Measurements from ENCODE around the gene OR10A3.
"Not testable (repeated sequence)": the region's sequence is repeated elsewhere in the genome, so short reads cannot be mapped to it uniquely, and the experiment has no call there.

Gene OR10A3, protein sequence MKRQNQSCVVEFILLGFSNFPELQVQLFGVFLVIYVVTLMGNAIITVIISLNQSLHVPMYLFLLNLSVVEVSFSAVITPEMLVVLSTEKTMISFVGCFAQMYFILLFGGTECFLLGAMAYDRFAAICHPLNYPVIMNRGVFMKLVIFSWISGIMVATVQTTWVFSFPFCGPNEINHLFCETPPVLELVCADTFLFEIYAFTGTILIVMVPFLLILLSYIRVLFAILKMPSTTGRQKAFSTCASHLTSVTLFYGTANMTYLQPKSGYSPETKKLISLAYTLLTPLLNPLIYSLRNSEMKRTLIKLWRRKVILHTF

DNA sequence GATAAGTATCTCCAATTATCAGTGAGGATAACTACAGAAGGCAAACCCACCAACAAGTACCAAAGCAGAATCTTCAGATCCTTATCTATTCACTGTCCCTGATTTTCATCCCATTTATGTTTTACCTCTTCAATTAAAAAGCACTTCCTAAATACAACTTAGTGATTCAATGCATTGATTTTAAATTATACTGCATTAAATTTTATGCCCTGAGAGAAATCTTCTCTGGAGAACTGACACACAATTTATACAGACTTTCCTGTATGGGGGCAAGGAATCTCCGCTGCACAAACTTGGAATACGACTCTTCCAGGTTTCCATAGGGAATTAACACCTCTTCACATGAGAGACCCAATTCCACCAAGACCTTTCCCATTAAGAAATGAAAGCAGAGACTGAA is at the start of gene OR10A3:
TSS of gene OR10A3 (minus strand) at position 101 of the 400 bp plus-strand sequence. CDS start 2,188 bp downstream, outside the sequence.
- DNase-seq, result no peak

DNA sequence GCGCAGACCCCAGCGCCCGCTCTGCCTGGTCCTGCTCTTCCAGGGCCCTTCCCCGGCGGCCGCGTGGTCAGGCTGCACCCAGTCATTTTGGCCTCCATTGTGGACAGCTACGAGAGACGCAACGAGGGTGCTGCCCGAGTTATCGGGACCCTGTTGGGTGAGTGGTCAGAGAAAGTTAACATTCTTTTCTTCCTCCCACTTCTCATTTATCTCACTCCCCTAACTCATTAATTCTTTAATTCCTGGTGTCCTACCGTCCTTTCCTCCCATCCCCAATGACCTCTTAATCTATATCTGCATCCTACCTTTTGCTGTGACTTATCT is 46.0 kb upstream of the OR10A3 start:
- DNase-seq, result not testable (repeated sequence)

DNA sequence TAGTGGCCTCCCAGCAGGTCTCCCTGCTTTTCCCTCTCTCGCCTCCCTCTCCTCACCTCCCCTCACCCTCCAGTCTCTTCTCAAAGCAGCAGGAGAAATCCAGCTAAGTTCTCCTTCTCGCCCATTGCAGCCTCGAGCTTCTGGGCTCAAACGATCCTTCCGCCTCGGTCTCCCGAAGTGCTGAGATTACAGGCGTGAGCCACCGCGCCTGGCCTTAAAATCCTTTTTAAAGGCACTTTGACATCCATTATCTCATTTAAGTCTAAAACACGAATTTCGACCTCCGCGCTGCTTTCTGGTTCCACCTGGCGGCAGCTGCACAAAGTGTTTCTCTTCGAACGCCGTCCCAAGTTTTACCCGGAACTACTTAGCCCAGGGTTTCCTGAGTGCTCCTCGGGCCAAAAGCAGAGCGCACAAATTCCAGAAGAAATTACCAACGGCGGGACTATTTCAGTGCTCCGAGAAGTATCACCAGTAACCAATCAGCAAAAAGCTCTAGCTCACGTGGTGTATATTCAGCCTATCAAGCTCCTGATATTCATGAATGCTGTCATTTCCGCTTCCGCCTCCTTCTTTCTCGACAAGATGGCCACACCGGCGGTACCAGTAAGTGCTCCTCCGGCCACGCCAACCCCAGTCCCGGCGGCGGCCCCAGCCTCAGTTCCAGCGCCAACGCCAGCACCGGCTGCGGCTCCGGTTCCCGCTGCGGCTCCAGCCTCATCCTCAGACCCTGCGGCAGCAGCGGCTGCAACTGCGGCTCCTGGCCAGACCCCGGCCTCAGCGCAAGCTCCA is 45.5 kb upstream of the OR10A3 start, which contains the start of gene EIF3F:
TSS of gene EIF3F (plus strand) at position 570 of the 792 bp plus-strand sequence. CDS start at position 586, 16 bp downstream.
- DNase-seq, result peak; percentile 100

DNA sequence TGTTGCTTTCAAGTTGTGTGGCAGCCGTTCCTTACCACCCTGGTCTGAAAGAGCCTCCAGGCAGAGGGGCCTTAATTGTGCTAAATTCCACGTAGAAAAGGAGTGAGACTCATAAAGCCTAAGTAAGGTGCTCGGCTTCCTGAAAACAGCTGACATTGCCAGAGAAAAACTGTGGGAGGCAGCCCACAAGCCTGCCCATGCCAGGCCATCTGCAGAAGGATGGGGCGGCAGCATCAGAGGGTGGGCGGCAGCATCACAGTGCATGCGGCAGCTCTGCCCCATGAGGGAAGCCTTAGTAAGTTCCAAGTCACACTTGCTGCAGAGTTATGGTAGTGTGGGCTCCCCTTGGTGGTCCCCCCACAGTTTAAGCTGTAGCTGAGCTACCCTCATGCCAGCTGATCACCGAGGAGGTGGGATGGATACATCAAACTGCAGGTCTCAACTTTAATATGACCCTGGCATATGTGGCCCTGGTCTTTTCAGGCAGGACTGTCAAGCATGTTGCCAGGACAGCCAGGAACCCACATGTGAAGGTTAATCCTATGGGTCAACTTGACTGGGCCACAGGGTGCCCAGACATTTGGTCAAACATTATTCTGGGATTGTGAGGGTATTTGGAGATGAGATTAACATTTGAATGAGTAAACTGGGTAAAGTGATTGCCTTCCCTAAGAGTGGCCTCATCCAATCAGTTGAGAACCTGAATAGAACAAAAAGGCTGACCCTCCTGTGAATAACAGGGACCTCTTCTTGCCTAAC is 42.5 kb upstream of the OR10A3 start:
- no peak for DNase-seq

DNA sequence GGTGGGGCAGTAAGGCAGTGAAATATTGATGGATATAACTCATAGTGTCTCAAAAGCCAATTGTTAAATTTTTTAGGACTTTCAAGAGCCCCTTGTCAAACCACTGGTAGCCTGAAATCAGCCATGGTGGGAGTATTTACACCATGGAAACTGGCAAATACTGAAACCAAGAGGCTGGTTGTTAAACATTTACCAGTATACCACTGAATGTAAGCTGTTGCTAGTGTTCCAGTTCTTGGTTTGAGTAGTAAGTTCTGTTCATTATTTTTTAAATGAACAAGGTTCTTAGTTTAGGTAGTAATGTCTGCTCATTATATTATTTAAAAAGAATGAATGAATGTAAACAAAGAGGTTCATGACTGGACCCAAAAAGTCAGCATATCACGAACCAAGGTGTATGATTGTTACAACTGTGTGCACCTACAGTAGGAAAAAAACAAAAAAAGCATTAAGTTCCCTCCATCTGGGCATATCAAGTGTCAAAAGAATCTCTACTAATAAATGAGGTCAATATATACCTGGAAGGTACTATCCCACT is 41.1 kb upstream of the OR10A3 start:
- no peak for DNase-seq

DNA sequence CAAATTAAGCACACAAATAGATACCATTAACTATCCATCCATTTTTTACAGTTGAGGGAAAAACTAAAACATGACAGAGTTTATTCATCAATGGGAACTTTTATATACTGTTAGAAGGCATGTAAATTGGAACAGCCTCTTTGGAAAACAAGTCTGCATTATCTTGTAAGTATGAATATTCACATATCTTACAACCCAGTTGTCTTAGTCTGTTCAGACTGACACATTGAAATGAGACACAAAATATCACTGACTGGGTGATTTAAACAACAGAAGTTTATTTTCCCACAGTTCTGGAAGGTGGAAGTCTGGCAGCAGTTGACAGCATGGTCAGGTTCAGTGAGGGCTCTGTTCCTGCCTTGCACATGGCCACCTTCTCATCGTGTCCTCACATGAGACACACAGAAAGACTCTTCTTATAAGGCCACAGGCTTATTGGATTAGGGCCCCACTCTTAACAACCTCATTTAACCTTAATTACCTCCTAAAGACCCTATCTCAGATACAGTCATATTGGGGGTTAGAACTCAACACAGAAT is 40.2 kb upstream of the OR10A3 start:
- no peak for DNase-seq

DNA sequence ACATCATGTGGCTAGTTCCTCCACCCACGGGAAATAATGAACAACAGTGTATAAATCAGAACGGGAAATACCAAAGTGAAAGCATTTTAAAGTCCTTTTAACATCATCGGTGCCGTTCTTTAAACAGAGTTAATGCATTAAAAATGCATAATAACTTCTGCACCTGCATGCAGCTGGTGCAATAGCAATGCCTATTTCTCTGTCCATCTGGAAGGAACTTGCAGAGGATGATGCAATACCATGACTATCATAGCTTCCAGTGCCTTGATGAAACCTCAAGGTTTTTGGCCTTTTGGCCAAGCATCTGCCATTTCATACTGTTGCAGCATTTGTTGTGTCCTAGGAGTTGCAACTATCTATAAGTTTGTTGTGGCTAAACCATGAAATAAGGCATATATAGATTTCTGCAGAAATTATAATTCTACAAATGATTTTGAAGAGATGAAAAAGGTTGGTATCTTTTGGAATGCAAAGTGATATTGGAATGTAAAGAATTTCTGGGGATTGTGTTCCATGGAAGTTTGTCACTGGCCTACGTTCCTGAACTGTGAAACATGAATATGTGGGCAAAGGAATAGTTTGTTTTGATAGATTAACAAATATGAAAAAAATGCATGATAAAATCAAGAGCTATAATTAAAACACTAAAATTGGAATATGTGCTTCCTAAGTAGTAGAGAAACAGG is 35.9 kb upstream of the OR10A3 start:
- peak; percentile 89 for DNase-seq

DNA sequence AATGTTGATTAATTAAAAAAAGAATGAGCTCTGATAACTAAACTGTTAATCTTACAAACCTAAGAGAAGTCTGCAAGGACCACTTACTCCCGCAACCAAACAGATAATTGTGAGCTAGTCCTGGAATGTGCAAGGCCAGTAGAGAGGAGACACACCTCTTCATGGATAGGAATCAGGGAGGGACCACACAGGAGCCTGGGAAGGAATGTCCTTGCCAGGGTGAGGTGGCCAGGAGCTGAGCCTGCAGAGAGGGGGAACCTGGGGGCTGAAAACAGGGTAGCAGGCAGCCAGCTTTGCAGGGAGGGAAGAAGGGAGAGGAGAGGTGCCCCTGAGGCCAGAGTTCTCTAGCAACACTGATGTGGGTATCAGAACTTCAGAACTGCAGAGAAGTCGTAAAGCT is 33.2 kb upstream of the OR10A3 start:
- DNase-seq, result peak; percentile 44

DNA sequence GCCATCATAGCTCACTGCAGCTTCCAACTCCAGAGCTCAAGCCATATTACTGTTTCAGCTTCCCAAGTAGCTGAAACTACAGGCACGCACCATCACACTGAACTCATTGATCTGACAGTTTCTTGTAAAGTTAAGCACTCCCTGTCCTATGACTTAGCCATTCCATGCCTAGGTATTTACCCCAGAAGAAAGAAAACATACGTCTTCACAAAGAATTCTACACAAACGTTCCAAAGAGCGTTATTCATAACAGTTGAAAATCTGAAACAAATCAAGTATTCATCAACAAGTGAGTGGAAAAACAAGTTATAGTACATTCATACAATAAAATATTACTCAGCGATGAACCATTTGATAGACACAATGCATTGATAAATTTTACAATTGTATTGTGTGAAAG is 31.5 kb upstream of the OR10A3 start:
- DNase-seq, result peak; percentile 29

DNA sequence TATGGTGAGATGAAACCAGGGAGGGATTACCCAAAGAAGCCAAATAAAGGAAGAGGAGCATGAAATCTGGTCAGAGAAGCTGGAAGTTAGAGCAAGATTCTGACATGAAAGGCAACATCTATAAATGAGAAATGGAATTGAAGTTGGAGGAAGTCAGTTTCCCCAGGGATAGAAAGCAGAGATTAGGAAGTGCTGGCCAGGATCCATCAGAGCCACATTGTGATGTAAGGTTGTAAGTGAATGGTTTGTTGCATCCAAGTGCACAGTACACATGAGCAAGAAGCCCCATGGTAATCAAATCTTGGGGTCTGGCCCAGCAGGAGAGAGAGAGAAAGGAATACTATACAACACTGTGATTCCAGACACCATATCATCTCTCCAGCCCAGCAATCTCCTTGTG is 30.3 kb upstream of the OR10A3 start:
- DNase-seq, result peak; percentile 6

DNA sequence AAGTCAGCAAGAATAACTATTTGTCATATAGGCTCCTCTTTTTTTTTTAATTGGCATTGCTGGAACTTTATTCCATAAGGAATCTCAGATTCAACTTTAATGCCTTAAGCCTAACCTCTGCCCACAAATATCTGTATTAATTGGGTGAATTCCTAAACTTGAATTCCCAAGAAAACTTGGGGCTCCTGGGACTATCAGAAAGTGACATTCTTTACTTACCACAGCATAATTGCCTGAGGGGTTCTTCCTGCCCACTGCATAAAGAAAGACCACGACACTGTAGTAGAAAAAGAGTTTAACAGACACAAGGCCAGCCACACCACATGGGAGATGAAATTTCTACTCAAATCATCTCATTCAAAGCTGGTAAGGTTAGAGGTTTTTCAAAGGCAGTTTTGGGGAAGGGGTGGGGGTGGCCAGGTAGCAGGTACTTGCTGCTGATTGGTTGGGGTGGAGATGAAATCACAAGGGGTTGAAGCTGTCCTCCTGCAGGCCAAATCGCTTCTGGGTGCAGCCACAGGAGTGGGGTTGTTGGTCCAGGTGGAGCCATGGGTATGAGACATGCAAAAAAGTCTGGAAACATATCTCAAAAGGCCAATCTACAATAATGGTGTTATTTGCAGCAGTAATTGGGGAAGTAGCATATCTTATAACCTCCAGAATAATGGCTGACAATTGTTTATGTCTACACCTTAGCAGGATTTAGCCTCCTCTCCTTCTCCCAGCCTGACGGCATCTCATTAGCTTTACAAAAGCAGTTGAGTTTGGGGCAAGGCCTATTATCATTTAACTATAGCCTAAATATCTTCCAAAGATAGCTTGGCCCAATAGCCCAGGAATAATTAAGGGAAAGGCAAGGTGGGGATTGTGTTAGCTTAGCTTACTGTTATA is 28.5 kb upstream of the OR10A3 start:
- peak; percentile 75 for DNase-seq

DNA sequence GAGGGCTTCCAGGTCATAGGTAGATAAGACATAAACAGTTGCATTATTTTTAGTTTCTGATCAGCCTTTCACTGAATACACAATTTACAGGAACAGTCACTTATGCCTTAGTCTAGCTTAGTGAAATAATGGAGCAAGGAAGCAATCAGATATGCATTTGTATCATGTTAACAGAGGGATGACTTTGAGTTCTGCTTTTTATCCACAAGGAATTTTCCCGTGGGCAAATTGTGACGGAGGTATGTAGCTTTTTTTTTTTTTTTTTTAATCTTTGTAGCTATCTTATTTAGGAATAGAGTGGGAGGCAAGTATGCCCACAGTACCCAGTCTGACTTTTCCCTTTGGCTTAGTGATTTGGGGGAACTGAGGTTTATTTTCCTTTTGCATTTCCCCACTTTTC is 27.2 kb upstream of the OR10A3 start:
- DNase-seq, result peak; percentile 25

DNA sequence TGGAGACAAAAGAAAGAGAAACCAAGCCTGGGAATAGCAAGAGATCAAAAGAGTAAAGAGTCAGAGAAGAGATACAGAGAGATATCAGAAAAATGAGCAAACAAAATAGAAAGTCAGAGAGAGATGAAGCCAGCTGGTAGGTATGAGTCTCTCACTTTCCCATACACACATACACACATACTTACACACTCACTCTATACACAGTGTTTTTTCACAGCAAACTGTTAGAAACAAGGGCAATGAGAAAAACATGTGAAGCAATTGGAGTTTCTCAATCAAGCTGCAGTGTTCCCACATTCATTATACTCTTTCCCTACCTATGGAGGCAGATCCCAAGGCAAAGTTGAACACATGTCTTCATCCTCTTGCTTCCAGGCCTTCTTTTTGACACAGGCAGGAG is 26.3 kb upstream of the OR10A3 start:
- DNase-seq, result peak; percentile 4

DNA sequence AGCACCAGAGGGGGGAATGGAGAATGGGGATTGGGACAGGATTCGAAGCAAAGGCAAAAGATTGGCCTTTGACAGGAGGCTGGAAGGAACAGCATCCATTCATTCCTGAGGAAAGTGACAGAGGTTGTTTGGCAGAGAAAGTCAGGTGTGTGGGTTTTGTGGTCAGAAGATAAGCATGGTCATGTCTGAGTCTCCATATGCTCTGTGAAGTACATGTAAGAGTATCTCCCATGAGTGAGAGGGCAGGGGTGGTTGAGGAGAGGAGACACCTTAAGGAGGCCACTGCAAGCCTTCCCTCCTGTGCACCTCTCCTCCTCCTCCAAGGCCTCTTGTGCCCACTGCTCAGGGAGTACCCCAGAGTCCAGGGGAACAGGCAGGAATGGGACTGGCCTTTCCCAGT is 25.6 kb upstream of the OR10A3 start:
- no peak for DNase-seq

DNA sequence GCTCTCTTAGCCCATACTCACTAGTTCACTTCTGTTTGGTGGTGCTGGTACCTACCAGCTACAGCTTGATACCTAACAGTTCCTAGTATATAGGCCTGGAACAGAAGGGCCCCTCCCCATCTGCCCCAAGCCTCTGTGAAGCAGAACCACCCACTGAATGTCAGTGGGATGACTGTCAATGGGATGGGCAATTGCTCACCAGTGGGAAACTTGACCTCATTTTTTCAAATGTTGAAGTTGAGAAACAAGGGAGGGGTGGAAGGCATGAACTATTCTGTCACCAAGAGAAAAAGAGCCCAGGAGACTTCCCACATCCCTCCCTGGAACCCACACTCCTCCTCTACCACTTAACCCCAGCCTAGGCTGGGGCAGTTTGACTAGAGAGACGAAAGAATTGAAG is 23.9 kb upstream of the OR10A3 start, which contains the start of gene NLRP10:
TSS of gene NLRP10 (minus strand) at position 62 of the 400 bp plus-strand sequence. CDS start 1,952 bp downstream, outside the sequence.
- DNase-seq, result peak; percentile 78

DNA sequence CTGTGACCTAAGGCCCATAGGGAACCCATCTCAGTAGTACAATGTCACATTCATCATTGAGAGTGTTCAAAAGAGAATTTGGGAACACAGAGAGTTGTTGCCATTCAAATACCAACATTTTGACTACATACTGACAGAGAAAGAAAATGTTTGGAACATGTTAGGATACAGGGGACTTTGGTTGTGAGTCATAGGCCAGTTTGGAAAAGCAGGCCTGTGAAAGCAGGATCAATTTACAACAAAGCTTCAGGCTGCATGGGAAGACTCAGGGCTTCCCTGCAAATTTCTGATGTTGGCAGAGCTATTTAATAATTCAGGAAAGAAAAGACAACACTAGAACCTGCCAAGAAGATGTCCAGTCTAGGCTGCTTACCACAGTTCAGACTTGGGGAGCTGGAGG is 23.4 kb upstream of the OR10A3 start:
- DNase-seq, result peak; percentile 70

DNA sequence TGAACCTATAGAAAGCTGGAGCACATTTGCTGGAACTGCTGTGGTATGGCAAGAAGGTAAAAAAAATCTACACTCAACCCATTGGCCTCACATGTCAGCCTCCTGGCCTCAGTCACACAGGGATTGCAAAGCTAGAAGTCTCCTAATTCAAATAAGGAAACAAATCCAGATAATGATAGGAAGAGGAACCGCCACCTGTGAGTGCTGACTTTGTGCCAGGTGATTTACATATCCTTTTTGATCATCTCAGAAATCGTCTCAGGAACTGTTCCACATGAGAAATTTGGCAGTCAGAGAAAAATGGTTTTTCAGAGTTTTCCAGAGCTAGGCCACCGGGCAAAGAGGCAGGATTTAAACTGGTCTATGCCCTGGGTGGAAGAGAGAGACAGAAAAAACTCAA is 22.8 kb upstream of the OR10A3 start:
- DNase-seq, result no peak

DNA sequence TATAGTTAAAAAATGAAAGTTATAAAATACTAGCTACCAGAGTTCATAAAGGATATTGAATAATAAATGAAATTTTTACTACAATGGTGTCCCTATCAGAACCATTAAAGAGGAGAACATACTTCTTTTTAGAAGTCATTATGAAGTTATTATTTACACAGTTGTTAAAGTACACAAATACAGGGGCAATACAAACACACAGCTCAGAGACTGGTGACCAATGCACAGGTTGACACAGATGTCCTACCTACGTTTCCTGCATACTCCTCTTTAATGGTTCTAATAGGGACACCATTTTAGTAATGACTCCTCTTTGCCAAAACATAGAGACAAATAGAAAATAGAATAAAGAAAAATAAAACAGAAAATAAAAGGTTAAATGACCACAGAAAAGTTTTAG is 13.7 kb upstream of the OR10A3 start:
- DNase-seq, result no peak

DNA sequence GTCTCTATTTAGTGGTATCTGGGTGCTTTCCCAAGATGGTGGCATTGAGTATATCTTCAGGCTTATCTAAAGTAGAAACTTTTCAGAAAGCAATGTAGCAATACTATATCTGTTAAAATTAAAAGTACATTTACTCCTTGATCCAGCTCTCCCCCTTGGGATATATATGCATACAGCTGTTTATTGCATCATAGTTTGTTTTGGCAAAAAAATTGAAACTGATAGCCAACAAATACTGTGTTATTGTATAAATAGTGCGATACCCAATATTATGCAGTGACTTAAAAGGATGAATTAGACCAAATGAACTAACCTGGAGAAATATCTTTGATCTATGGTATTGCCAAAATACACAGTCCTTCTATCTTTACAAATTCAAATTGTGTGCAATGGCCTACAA is 8.4 kb upstream of the OR10A3 start:
- no peak for DNase-seq

DNA sequence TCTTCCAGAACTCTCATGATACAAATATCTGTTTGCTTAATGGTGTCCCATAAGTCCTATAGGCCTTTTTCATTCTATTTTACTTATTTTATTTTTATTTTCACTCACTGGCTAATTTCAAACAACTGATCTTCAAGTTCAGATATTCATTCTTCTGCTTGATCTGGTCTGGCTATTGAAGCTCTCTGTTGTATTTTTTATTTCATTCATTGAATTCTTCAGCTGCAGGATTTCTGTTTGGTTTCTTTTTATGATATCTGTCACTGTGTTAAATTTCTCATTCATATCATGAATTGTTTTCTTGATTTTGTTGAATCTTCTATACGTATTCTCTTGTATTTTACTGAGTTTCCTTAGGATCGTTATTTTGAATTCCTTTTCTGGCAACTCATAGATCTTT is 2.6 kb upstream of the OR10A3 start:
- DNase-seq, result no peak

DNA sequence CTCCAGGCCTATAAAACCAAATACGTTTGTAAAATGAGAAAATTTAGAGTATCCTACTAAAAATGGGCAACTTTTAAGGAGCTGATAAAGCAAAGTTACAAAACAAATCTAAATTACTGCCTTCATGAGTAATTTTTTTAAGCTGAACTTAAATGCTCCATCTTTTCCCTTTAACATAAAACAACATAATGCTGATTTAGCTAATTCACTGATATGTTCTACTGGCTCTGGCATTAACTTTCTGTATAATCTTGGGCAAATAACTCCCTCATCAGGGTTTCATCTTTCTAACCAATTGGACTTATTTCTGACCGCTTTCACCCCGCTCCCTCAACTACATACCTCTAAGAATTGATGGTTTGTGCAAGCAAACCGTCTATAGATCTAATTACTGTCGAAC is 362 bp downstream of the OR10A3 start:
- no peak for DNase-seq
